Measurements from ENCODE around the gene OR52H1.
"Not testable (repeated sequence)": the region's sequence is repeated elsewhere in the genome, so short reads cannot be mapped to it uniquely, and the experiment has no call there.

OR52H1 gene

GRCh38 chr11:5593146-5593545 is 44.8 kb upstream of the OR52H1 start:
- H3K79me2 ChIP-seq (ENCODE audit: insufficient read depth, low read length) = no peaks in the 10 kb centered on the region
- no peaks in the 10 kb centered on the region for H3F3A ChIP-seq (ENCODE audit: insufficient read depth, low read length)
- no peaks in the 10 kb centered on the region for H3K9me2 ChIP-seq (ENCODE audit: low read depth, low read length)
- no peak overlapping the region for H3K27ac ChIP-seq (ENCODE audit: low read depth, low read length, poor library complexity, severe bottlenecking)
- no peaks in the 10 kb centered on the region for H3K4me1 ChIP-seq (ENCODE audit: insufficient read depth, low read length, severe bottlenecking)
- TF ChIP-seq CTCF (IDR thresholded peaks at IDR 0.05; ENCODE audit: low read length) = no peak
- TF ChIP-seq EZH2 (IDR thresholded peaks at IDR 0.05; ENCODE audit: borderline replicate concordance, low read length) = no peak
- no peak overlapping the region for H2AFZ ChIP-seq (ENCODE audit: low read length)
- H3K27me3 ChIP-seq (ENCODE audit: insufficient read depth, low read length) = no peaks in the 10 kb centered on the region
- no peak overlapping the region for H3K4me2 ChIP-seq (ENCODE audit: low read length)
- no peaks in the 10 kb centered on the region for H4K20me1 ChIP-seq (ENCODE audit: insufficient read depth, low read length)
- H3K9me3 ChIP-seq (ENCODE audit: low read length) = no peaks in the 10 kb centered on the region
- no peak overlapping the region for H3K9ac ChIP-seq (ENCODE audit: low read length)
- H3K4me3 ChIP-seq (ENCODE audit: low read depth, low read length, poor library complexity, severe bottlenecking) = no peak overlapping the region
- no peaks in the 10 kb centered on the region for H3K36me3 ChIP-seq (ENCODE audit: insufficient read depth, low read length)

- H4K20me1 ChIP-seq (ENCODE audit: insufficient read depth, low read length) = no peaks in the 10 kb centered on the region
- TF ChIP-seq EZH2 (IDR thresholded peaks at IDR 0.05; ENCODE audit: borderline replicate concordance, low read length) = no peak
- TF ChIP-seq CTCF (IDR thresholded peaks at IDR 0.05; ENCODE audit: low read length) = no peak
- H3K4me1 ChIP-seq (ENCODE audit: insufficient read depth, low read length, severe bottlenecking) = no peaks in the 10 kb centered on the region
- no peaks in the 10 kb centered on the region for H3F3A ChIP-seq (ENCODE audit: insufficient read depth, low read length)
- H3K36me3 ChIP-seq (ENCODE audit: insufficient read depth, low read length) = no peaks in the 10 kb centered on the region
- H3K27ac ChIP-seq (ENCODE audit: low read depth, low read length, poor library complexity, severe bottlenecking) = no peak overlapping the region
- H3K4me3 ChIP-seq (ENCODE audit: low read depth, low read length, poor library complexity, severe bottlenecking) = no peak overlapping the region
- H3K9me3 ChIP-seq (ENCODE audit: low read length) = no peaks in the 10 kb centered on the region
- H3K27me3 ChIP-seq (ENCODE audit: insufficient read depth, low read length) = no peaks in the 10 kb centered on the region
- H3K79me2 ChIP-seq (ENCODE audit: insufficient read depth, low read length) = no peaks in the 10 kb centered on the region
- no peak overlapping the region for H2AFZ ChIP-seq (ENCODE audit: low read length)
- no peaks in the 10 kb centered on the region for H3K9me2 ChIP-seq (ENCODE audit: low read depth, low read length)
- H3K9ac ChIP-seq (ENCODE audit: low read length) = no peak overlapping the region
- no peak overlapping the region for H3K4me2 ChIP-seq (ENCODE audit: low read length)
These were observed 44.3 kb upstream of the OR52H1 start for GRCh38 chr11:5592615-5593014.

- Histone ChIP-seq H3K9me3 (ENCODE audit: low read length) (no peaks in the 10 kb centered on the region), H3K27ac (ENCODE audit: low read depth, low read length, poor library complexity, severe bottlenecking) (no peak overlapping the region), H2AFZ (ENCODE audit: low read length) (no peak overlapping the region), H3K4me3 (ENCODE audit: low read depth, low read length, poor library complexity, severe bottlenecking) (no peak overlapping the region), H3K27me3 (ENCODE audit: insufficient read depth, low read length) (no peaks in the 10 kb centered on the region), H4K20me1 (ENCODE audit: insufficient read depth, low read length) (no peaks in the 10 kb centered on the region), H3K9me2 (ENCODE audit: low read depth, low read length) (no peaks in the 10 kb centered on the region), H3K9ac (ENCODE audit: low read length) (no peak overlapping the region), H3K79me2 (ENCODE audit: insufficient read depth, low read length) (no peaks in the 10 kb centered on the region), H3F3A (ENCODE audit: insufficient read depth, low read length) (no peaks in the 10 kb centered on the region), H3K36me3 (ENCODE audit: insufficient read depth, low read length) (no peaks in the 10 kb centered on the region), H3K4me1 (ENCODE audit: insufficient read depth, low read length, severe bottlenecking) (no peaks in the 10 kb centered on the region), H3K4me2 (ENCODE audit: low read length) (no peak overlapping the region)
- TF ChIP-seq EZH2 (IDR thresholded peaks at IDR 0.05; ENCODE audit: borderline replicate concordance, low read length) = no peak
These were observed 43.3 kb upstream of the OR52H1 start for GRCh38 chr11:5591613-5592012.

- not testable (repeated sequence) for H3K27me3 ChIP-seq (ENCODE audit: insufficient read depth, low read length); H4K20me1 ChIP-seq (ENCODE audit: insufficient read depth, low read length); H3F3A ChIP-seq (ENCODE audit: insufficient read depth, low read length); H3K27ac ChIP-seq (ENCODE audit: low read depth, low read length, poor library complexity, severe bottlenecking); H3K4me3 ChIP-seq (ENCODE audit: low read depth, low read length, poor library complexity, severe bottlenecking); H3K4me2 ChIP-seq (ENCODE audit: low read length); H3K9me2 ChIP-seq (ENCODE audit: low read depth, low read length); H3K9me3 ChIP-seq (ENCODE audit: low read length); H3K4me1 ChIP-seq (ENCODE audit: insufficient read depth, low read length, severe bottlenecking); H3K79me2 ChIP-seq (ENCODE audit: insufficient read depth, low read length); H3K9ac ChIP-seq (ENCODE audit: low read length); H2AFZ ChIP-seq (ENCODE audit: low read length); H3K36me3 ChIP-seq (ENCODE audit: insufficient read depth, low read length)
These were observed 41.6 kb upstream of the OR52H1 start for GRCh38 chr11:5589906-5590305.

- H3K4me3 ChIP-seq (ENCODE audit: low read depth, low read length, poor library complexity, severe bottlenecking); H3K9ac ChIP-seq (ENCODE audit: low read length); H3K27me3 ChIP-seq (ENCODE audit: insufficient read depth, low read length); H3K4me1 ChIP-seq (ENCODE audit: insufficient read depth, low read length, severe bottlenecking); H3K79me2 ChIP-seq (ENCODE audit: insufficient read depth, low read length); H2AFZ ChIP-seq (ENCODE audit: low read length); H4K20me1 ChIP-seq (ENCODE audit: insufficient read depth, low read length); H3K9me3 ChIP-seq (ENCODE audit: low read length); H3K4me2 ChIP-seq (ENCODE audit: low read length); H3K9me2 ChIP-seq (ENCODE audit: low read depth, low read length); H3K27ac ChIP-seq (ENCODE audit: low read depth, low read length, poor library complexity, severe bottlenecking); H3F3A ChIP-seq (ENCODE audit: insufficient read depth, low read length); H3K36me3 ChIP-seq (ENCODE audit: insufficient read depth, low read length): not testable (repeated sequence)
These were observed 36.1 kb upstream of the OR52H1 start for GRCh38 chr11:5584458-5584857.
